Mammary epithelial cell (primary cell): Measurements from ENCODE around the gene ATP8A2.

Experiments used
- EZH2 ChIP-seq: IDR thresholded peaks from 2 replicates; pipeline ENCODE4 v1.6.1; 2012; ENCODE audit warnings: low read length, inconsistent platforms, borderline replicate concordance
- TF ChIP-seq, protein P1 (sequence below), 2 donors: IDR thresholded peaks in 1 of 2; conservative IDR thresholded peaks in 1 of 2; 2 replicates each; pipeline ENCODE4 v1.5.1; 2011 to 2012; ENCODE audit warnings: inconsistent platforms in 2 of 2, low read length in 2 of 2, mild to moderate bottlenecking in 2 of 2, control low read depth in 1 of 2, low read depth in 1 of 2; ENCODE audit not compliant: insufficient read depth in 1 of 2; ENCODE audit errors: extremely low read depth in 1 of 2

DNA sequence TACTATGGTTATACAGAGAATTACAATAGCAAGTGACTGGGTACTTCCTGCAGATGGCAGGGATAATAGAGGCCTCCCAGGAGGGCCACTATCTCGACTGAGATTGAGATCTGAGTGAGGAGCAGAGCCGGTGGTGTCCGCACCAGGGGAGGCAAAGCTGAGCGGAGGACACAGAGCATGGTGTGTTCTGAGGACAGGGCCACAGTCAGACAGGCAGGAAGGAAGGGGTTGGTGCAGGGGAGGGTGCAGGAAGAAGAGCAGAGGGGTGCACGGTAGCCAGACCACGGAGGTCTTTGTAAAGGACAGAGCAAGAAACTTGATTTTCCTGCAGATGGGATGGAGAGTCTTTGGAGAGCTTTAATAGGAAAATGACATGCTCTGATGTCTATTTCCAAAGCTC, 527.7 kb downstream of the ATP8A2 start:
- no peak for TF ChIP-seq EZH2
- TF ChIP-seq, protein P1, sequence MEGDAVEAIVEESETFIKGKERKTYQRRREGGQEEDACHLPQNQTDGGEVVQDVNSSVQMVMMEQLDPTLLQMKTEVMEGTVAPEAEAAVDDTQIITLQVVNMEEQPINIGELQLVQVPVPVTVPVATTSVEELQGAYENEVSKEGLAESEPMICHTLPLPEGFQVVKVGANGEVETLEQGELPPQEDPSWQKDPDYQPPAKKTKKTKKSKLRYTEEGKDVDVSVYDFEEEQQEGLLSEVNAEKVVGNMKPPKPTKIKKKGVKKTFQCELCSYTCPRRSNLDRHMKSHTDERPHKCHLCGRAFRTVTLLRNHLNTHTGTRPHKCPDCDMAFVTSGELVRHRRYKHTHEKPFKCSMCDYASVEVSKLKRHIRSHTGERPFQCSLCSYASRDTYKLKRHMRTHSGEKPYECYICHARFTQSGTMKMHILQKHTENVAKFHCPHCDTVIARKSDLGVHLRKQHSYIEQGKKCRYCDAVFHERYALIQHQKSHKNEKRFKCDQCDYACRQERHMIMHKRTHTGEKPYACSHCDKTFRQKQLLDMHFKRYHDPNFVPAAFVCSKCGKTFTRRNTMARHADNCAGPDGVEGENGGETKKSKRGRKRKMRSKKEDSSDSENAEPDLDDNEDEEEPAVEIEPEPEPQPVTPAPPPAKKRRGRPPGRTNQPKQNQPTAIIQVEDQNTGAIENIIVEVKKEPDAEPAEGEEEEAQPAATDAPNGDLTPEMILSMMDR (conservative IDR thresholded peaks at IDR 0.05 in 1 of 2, IDR thresholded peaks at IDR 0.05 in 1 of 2; ENCODE audit: extremely low read depth in 1 of 2, insufficient read depth in 1 of 2, low read depth in 1 of 2, low read length in 2 of 2): no peak
